ENCODE data around the gene PHF19. TPM values are rescaled to one million over a fixed set of nuclear protein-coding genes. Genes with fewer than 3 reads are reported as not detected.
A peak's percentile ranks its signal among the peaks of the same experiment; 100 is the strongest.

Gene PHF19
- total and polyA plus RNA-seq, 5 donors = 16.0 to 21.3 (median 19.3) TPM

DNA sequence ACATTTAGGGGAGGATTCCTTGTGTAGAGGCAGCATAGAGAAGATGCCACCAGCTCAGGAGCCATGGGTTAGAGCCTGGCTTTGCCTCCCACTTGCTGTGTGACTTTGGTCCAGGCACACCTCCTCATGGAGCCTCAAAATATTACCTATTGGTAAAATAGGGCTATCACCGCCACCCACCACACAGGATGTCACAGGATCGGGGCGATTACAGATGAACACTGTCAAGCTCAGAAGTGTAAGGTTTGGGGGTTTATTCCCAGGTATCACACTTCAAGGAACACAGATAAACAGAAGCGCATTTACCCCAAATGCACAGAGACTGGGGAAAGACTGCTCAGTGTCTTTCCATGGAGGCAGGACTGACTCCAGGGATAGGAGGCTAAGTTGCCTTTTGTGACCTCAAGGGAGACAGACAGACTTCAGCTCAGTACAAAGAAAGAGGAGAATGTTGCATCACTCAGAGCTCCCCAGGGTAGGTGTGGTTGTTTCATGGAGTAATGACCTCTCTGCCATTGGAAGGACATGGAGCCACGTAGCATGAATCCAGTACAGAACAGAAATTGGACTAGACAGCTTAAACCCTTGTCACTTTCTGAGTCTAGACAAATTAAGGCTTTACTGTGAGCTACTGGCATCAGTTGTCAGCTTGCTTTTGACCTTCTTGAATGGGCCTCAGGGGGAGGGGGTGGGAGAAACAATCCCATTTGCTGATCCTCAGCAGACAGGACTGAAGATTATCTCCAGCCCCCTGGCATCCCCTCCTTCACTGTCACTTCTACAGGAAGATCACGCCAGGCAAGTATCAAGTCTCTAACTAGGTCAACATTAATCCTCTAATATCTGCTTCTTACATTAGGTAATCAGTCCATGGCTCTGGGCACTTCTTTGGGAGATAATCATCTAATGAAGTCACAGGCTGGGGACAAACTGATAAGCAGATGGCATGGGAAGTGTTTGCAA, 43.1 kb upstream of the PHF19 start:
- Histone ChIP-seq H3K9me3 (ENCODE audit: control insufficient read depth, low read length) (no peaks in the 10 kb centered on the region), H3K27me3 (ENCODE audit: control insufficient read depth, insufficient read depth) (no peaks in the 10 kb centered on the region), H3K4me1 (ENCODE audit: control insufficient read depth, insufficient read depth, low read length) (peaks cover 20% of the 10 kb centered on the region), H3K27ac (ENCODE audit: low read length) (peak overlapping the region; percentile 93), H3K4me3 (ENCODE audit: low read length) (no peak overlapping the region)
- intact Hi-C loops (cut with DNase I) = no loop called here
- ATAC-seq (peak; percentile 68 to 74), DNase-seq (peak in 1 of 3 donors; percentile 40)
- WGBS = 74% methylated on average over 6 of the region's 6 CpGs

DNA sequence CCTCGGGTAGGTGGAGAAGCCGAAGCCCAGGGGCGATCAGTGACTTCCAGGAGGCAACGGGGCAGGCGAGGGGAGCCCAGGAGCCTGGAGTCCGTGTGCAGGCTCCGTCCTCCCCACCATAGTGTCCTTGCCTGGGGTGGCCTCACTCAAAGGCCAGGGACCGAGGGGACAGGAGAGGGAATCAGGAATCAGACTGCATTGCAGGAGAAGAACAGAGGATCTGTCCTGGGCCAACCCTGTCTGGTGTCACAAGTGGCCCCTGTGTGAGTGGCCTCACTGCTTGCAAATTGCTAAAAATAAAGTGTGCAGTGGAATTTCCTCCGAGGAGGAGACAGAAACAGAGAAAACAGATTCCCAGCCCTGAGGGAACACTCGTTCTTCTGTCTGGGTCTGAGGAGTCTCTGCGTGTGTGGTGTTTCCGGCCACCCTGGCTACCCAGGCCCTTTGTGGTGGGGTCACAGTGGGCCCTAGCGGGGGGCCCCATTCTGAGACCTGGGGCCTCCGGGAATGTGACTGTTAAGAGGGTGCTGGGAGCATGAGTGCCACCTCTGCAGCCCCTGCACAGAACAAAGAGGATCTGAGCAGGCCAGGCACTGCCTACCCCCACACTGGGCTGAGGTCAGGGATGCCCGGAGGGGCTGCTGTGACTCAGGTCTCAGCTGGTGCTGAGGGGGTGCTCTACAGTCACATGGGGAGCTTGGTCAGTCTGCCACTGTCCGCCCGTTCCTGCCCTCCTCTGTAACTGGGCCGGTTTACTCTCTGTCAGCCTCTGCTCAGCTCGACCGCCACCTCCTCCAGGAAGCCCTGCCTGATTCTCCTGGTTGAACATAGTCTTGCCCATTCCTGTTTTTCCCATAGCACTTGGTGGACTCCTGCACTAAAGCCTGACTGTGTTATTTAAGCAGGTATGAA, 42.2 kb upstream of the PHF19 start:
- H3K27ac ChIP-seq (ENCODE audit: low read length) = peak overlapping the region; percentile 93
- H3K4me1 ChIP-seq (ENCODE audit: control insufficient read depth, insufficient read depth, low read length) = peaks cover 20% of the 10 kb centered on the region
- 51% methylated on average over 20 of the region's 20 CpGs for WGBS
- no peak overlapping the region for H3K4me3 ChIP-seq (ENCODE audit: low read length)
- H3K9me3 ChIP-seq (ENCODE audit: control insufficient read depth, low read length) = no peaks in the 10 kb centered on the region
- no peaks in the 10 kb centered on the region for H3K27me3 ChIP-seq (ENCODE audit: control insufficient read depth, insufficient read depth)
- intact Hi-C loops (cut with DNase I) = no loop called here
- peak; percentile 38 to 39 for ATAC-seq
- peak in 1 of 3 donors; percentile 69 for DNase-seq

DNA sequence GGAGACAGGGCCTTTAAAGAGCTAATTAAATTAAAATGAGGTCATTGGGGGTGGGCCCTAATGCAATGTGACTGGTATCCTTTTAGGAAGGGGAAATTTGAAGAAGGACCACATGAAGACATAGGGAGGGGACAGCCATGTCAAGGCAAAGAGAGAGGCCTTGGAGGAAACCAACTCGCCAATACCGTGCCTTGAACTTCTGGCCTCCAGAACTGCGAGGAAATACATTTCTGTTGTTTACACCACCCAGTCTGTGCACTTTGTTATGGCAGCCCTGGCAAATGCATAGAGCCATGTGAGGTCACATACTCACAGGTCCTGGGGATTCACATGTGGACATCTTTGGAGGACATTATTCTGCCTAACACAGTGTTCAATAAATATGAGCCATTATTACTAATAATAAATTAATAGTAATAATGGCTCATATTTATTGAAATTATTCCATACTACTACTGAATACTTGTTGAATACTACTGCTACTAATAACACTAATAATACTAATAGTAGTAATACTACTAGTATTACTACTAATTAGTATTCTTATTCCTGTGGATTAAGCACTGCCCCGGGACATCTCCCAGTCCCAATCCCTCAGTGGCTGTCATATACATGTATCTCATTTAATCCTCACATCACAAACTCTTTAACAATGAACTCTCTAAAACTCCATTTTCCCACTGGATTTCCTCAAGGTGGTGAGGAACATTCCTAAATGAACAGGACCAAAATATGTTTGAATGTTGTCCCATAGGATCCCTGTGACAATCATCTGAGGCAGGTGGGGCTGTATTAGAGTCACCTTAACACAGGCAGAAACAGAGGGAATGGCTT, 41.2 kb upstream of the PHF19 start:
- ATAC-seq (no peak), DNase-seq (no peak)
- Histone ChIP-seq H3K4me3 (ENCODE audit: low read length) (no peak overlapping the region), H3K27ac (ENCODE audit: low read length) (peak overlapping the region; percentile 93), H3K4me1 (ENCODE audit: control insufficient read depth, insufficient read depth, low read length) (peaks cover 20% of the 10 kb centered on the region), H3K27me3 (ENCODE audit: control insufficient read depth, insufficient read depth) (no peaks in the 10 kb centered on the region), H3K9me3 (ENCODE audit: control insufficient read depth, low read length) (no peaks in the 10 kb centered on the region)
- WGBS = 95% methylated on average over 4 of the region's 4 CpGs
- intact Hi-C loops (cut with DNase I) = no loop called here

DNA sequence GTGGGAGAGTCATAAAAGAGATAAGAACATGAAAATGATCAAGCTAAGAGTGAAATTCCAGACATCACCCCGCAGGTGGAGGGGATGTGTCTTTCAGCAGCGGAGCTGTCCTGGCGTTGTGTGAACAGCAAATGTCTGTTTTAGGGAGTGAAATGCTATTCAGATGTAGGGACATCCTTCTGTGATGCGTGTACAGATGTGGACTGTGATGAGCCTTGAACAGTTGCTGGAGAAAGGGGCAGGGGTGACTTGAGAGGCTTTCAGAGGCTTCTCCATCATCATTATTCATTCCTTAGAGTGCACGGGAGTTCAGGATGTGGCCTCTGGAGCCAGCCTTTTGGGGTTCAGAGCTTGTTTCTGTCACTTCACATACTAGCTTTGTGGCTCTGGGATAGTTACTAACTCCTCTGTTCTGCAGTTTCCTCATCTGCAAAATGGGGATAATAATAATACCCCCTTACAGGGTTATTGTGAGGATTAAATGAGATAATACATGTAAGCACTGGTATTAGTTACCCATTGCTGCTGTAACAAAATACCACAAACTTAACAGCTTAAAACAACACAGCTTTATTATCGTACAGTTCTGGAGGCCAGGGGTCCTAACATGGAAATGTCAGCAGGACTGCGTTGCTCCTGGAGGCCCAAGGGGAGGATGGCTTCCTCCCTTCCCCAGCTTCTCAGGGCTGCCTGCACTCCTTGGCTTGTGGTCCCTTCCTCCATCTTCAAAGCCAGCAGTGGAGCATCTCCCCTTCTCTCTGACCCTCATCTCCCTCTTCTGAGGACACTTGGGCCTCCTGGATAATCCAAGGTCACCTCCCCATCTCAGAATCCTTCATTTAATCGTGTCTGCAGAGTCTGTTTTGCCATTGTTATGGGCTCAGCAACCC, 40.2 kb upstream of the PHF19 start:
- no peak for ATAC-seq
- intact Hi-C loops (cut with DNase I) = no loop called here
- DNase-seq = no peak
- WGBS = 90% methylated on average over 8 of the region's 8 CpGs
- Histone ChIP-seq H3K4me3 (ENCODE audit: low read length) (no peak overlapping the region), H3K9me3 (ENCODE audit: control insufficient read depth, low read length) (no peaks in the 10 kb centered on the region), H3K27me3 (ENCODE audit: control insufficient read depth, insufficient read depth) (no peaks in the 10 kb centered on the region), H3K27ac (ENCODE audit: low read length) (peak overlapping the region; percentile 63), H3K4me1 (ENCODE audit: control insufficient read depth, insufficient read depth, low read length) (peaks cover 20% of the 10 kb centered on the region)

DNA sequence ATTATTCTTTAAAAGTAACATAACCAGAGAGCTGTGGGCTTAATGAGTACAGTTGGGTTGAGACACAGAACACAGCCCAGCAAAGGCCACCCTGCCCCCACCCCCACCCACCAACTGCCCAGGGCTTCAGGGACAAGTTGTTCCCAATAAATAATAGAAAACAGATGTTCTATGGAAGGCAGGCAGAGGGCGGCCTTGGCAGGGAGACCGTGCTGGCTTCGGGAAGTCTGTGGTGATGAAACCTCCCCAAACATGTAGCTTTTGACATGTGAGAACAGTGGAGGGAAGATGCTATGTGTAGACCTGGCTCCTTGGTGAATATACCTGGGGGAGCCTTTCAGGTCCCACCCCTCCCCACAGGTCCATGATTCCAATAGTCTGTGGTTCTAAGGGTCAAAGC, 39.6 kb upstream of the PHF19 start:
- intact Hi-C loops (cut with DNase I) = no loop called here
- DNase-seq = peak; percentile 75 to 92 (median 88)

DNA sequence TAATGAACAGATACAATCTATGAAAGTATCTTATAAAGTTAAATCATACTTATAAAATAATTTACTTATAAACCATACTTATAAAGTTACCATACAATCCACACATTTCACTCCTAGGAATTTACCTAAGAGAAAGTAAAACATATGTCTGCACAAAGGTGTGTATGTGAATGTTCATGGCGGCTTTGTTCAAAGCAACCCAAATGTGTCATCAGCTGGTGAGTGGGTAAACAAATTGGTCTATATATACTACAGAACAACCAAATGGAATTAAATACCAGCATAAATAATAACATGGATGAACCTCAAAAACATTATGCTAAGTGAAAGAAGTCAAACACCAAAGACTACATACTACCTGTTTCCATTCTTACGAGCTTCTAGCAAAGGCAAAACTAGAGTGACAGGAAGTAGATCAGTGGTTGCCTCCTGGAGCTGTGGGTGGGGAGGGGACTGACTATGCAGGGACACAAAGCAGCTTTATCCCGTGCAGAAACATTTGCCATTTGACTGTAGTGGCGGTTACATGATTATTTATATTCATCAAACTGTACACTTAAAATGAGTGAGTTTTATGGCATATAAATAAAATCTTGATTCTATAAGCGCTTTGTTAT, 39.0 kb upstream of the PHF19 start:
- Histone ChIP-seq H3K27ac (ENCODE audit: low read length) (peak overlapping the region; percentile 51), H3K4me3 (ENCODE audit: low read length) (no peak overlapping the region), H3K4me1 (ENCODE audit: control insufficient read depth, insufficient read depth, low read length) (peaks cover 20% of the 10 kb centered on the region), H3K9me3 (ENCODE audit: control insufficient read depth, low read length) (no peaks in the 10 kb centered on the region), H3K27me3 (ENCODE audit: control insufficient read depth, insufficient read depth) (no peaks in the 10 kb centered on the region)
- intact Hi-C loops (cut with DNase I) = no loop called here
- ATAC-seq (no peak), DNase-seq (no peak)
- 64% methylated on average over 5 of the region's 5 CpGs for WGBS

More for the DNA sequence above, 39.6 kb upstream of the PHF19 start:
- WGBS = 41% methylated on average over 3 of the region's 3 CpGs
- peaks cover 20% of the 10 kb centered on the region for H3K4me1 ChIP-seq (ENCODE audit: control insufficient read depth, insufficient read depth, low read length)
- H3K27me3 ChIP-seq (ENCODE audit: control insufficient read depth, insufficient read depth) = no peaks in the 10 kb centered on the region
- H3K27ac ChIP-seq (ENCODE audit: low read length) = peak overlapping the region; percentile 63
- H3K4me3 ChIP-seq (ENCODE audit: low read length) = no peak overlapping the region
- no peaks in the 10 kb centered on the region for H3K9me3 ChIP-seq (ENCODE audit: control insufficient read depth, low read length)
- ATAC-seq = peak; percentile 47 to 62

DNA sequence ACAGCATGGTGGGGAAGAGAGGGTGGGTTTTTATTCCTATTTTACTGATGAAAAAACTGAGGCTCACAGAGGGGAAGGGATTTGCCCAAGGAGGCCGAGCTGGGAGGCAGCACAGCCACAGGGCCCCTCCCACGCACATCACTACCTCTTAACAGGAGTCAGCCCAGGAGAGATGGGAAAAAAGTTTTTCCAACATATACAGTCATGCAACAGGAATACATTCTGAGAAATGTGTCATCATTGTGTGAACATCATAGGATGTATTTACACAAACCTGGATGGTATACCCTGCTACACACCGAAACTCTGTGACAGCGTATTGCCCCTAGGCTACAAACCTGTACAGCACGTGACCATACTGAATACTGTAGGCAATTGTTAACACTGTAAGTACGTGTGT, 38.0 kb upstream of the PHF19 start:
- Histone ChIP-seq H3K27ac (ENCODE audit: low read length) (no peak overlapping the region), H3K27me3 (ENCODE audit: control insufficient read depth, insufficient read depth) (no peaks in the 10 kb centered on the region), H3K9me3 (ENCODE audit: control insufficient read depth, low read length) (no peaks in the 10 kb centered on the region), H3K4me1 (ENCODE audit: control insufficient read depth, insufficient read depth, low read length) (peaks cover 17% of the 10 kb centered on the region), H3K4me3 (ENCODE audit: low read length) (no peak overlapping the region)
- intact Hi-C loops (cut with DNase I) = no loop called here
- ATAC-seq = no peak
- 90% methylated on average over 6 of the region's 6 CpGs for WGBS
- DNase-seq = peak in 1 of 3 donors; percentile 27

DNA sequence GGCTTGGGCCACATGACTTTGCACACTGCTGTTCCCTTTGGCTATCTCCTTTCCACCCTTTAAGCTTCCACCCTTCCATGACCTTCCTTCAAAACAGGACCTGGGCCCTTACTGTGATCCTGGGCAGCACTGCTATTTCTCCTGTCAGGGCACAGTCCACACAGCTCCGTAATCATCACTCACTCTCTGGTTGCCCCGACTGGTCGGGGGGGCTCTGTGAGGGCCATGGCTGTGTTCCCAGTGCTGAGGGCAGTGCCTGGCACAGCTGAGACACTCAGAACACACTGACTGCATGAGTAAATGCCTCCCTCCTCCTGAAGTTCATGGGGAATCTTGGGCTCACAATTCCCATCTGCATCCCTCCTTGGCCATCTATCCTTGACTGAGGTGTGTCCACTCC, 37.4 kb upstream of the PHF19 start:
- intact Hi-C loops (cut with DNase I) = no loop called here
- no peak overlapping the region for H3K27ac ChIP-seq (ENCODE audit: low read length)
- no peak overlapping the region for H3K4me3 ChIP-seq (ENCODE audit: low read length)
- H3K27me3 ChIP-seq (ENCODE audit: control insufficient read depth, insufficient read depth) = no peaks in the 10 kb centered on the region
- 62% methylated on average over 3 of the region's 3 CpGs for WGBS
- peaks cover 11% of the 10 kb centered on the region for H3K4me1 ChIP-seq (ENCODE audit: control insufficient read depth, insufficient read depth, low read length)
- no peaks in the 10 kb centered on the region for H3K9me3 ChIP-seq (ENCODE audit: control insufficient read depth, low read length)
- ATAC-seq (peak in 1 of 2 donors; percentile 30), DNase-seq (peak in 2 of 3 donors; percentile 64 to 74)

DNA sequence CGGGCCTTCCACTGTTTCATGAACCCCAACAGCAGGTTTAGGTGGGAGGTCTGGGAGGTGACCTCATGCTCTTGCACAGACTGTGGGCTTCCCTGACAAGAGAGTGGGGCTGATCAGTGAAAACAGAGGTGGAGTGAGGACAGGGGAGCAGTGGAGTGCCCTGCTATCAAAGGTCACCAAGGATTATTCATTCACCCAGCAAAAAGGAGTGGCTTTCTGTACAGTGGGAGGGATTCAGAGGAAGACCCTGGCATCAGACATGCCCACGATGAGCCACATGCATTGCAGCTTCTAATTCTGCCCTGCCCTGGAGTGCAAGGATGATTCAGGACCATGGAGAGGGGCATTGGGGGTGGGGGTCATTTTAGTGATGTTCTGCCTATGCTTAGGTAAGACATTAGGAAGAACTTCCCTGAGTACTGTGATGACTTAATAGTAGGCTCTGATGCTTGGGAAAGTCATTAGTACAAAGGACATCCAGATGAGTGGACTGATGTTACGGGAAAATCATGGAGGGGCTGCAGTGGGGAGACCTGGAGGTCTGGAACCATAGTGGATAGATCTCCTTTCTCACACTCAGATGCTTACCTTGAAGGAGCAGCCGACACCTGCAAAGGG, 36.8 kb upstream of the PHF19 start:
- Histone ChIP-seq H3K4me3 (ENCODE audit: low read length) (no peak overlapping the region), H3K27ac (ENCODE audit: low read length) (no peak overlapping the region), H3K27me3 (ENCODE audit: control insufficient read depth, insufficient read depth) (no peaks in the 10 kb centered on the region), H3K9me3 (ENCODE audit: control insufficient read depth, low read length) (no peaks in the 10 kb centered on the region), H3K4me1 (ENCODE audit: control insufficient read depth, insufficient read depth, low read length) (peaks cover 6% of the 10 kb centered on the region)
- DNase-seq (peak in 1 of 3 donors; percentile 32), ATAC-seq (no peak)
- intact Hi-C loops (cut with DNase I) = no loop called here
- 86% methylated on average over 4 of the region's 4 CpGs for WGBS

Data from right cardiac atrium (tissue), 5 donors.